ENCODE results near the gene PLBD1.
A peak's percentile ranks its signal among the peaks of the same experiment; 100 is the strongest.

PLBD1 gene

GRCh38 chr12:14482361-14482760 is 85.3 kb downstream of the PLBD1 start:
- no peak for DNase-seq (ENCODE audit: low read depth)
- no peak overlapping the region for H3K4me3 ChIP-seq (ENCODE audit: low read length)

GRCh38 chr12:14481201-14481600 is 86.5 kb downstream of the PLBD1 start:
- peaks cover 12% of the 10 kb centered on the region for H3K9me3 ChIP-seq (ENCODE audit: control insufficient read depth, low read length)
- H3K4me1 ChIP-seq (ENCODE audit: control insufficient read depth, insufficient read depth, low read length), result no peaks in the 10 kb centered on the region
- peaks cover 100% of the 10 kb centered on the region for H3K36me3 ChIP-seq (ENCODE audit: control insufficient read depth, insufficient read depth, low read length, severe bottlenecking)
- H3K27me3 ChIP-seq (replicated peaks; ENCODE audit: control insufficient read depth, insufficient read depth, low read length), result no peaks in the 10 kb centered on the region
- H3K4me3 ChIP-seq (ENCODE audit: low read length), result no peak overlapping the region
- no peak overlapping the region for H3K9ac ChIP-seq (ENCODE audit: low read length)
- DNase-seq (ENCODE audit: low read depth), result no peak

More at GRCh38 chr12:14482361-14482760, 85.3 kb downstream of the PLBD1 start:
- H3K36me3 ChIP-seq (ENCODE audit: control insufficient read depth, insufficient read depth, low read length, severe bottlenecking), result peaks cover 100% of the 10 kb centered on the region
- no peaks in the 10 kb centered on the region for H3K4me1 ChIP-seq (ENCODE audit: control insufficient read depth, insufficient read depth, low read length)
- no peak overlapping the region for H3K9ac ChIP-seq (ENCODE audit: low read length)
- peaks cover 5% of the 10 kb centered on the region for H3K9me3 ChIP-seq (ENCODE audit: control insufficient read depth, low read length)
- H3K27me3 ChIP-seq (replicated peaks; ENCODE audit: control insufficient read depth, insufficient read depth, low read length), result no peaks in the 10 kb centered on the region

- DNase-seq (ENCODE audit: low read depth), result no peak
- Histone ChIP-seq H3K36me3 (ENCODE audit: control insufficient read depth, insufficient read depth, low read length, severe bottlenecking) (peaks cover 96% of the 10 kb centered on the region), H3K4me1 (ENCODE audit: control insufficient read depth, insufficient read depth, low read length) (no peaks in the 10 kb centered on the region), H3K4me3 (ENCODE audit: low read length) (no peak overlapping the region), H3K9ac (ENCODE audit: low read length) (no peak overlapping the region), H3K9me3 (ENCODE audit: control insufficient read depth, low read length) (peaks cover 34% of the 10 kb centered on the region), H3K27me3 (replicated peaks; ENCODE audit: control insufficient read depth, insufficient read depth, low read length) (no peaks in the 10 kb centered on the region)
Measured at GRCh38 chr12:14479004-14479403, 88.7 kb downstream of the PLBD1 start.

- Histone ChIP-seq H3K4me1 (ENCODE audit: control insufficient read depth, insufficient read depth, low read length) (no peaks in the 10 kb centered on the region), H3K9ac (ENCODE audit: low read length) (no peak overlapping the region), H3K4me3 (ENCODE audit: low read length) (peak overlapping the region; percentile 60), H3K36me3 (ENCODE audit: control insufficient read depth, insufficient read depth, low read length, severe bottlenecking) (peaks cover 96% of the 10 kb centered on the region), H3K27me3 (replicated peaks; ENCODE audit: control insufficient read depth, insufficient read depth, low read length) (no peaks in the 10 kb centered on the region), H3K9me3 (ENCODE audit: control insufficient read depth, low read length) (peaks cover 75% of the 10 kb centered on the region)
- DNase-seq (ENCODE audit: low read depth), result peak; percentile 40
Measured at GRCh38 chr12:14473707-14474287, 93.9 kb downstream of the PLBD1 start.

- Histone ChIP-seq H3K4me1 (ENCODE audit: control insufficient read depth, insufficient read depth, low read length) (no peaks in the 10 kb centered on the region), H3K9ac (ENCODE audit: low read length) (no peak overlapping the region), H3K9me3 (ENCODE audit: control insufficient read depth, low read length) (peaks cover 66% of the 10 kb centered on the region), H3K27me3 (replicated peaks; ENCODE audit: control insufficient read depth, insufficient read depth, low read length) (no peaks in the 10 kb centered on the region), H3K36me3 (ENCODE audit: control insufficient read depth, insufficient read depth, low read length, severe bottlenecking) (peaks cover 96% of the 10 kb centered on the region), H3K4me3 (ENCODE audit: low read length) (no peak overlapping the region)
- DNase-seq (ENCODE audit: low read depth), result no peak
Measured at GRCh38 chr12:14471497-14471896, 96.2 kb downstream of the PLBD1 start.

- no peaks in the 10 kb centered on the region for H3K27me3 ChIP-seq (replicated peaks; ENCODE audit: control insufficient read depth, insufficient read depth, low read length)
- no peaks in the 10 kb centered on the region for H3K9me3 ChIP-seq (ENCODE audit: control insufficient read depth, low read length)
- peaks cover 86% of the 10 kb centered on the region for H3K36me3 ChIP-seq (ENCODE audit: control insufficient read depth, insufficient read depth, low read length, severe bottlenecking)
- DNase-seq (ENCODE audit: low read depth), result no peak
- no peak overlapping the region for H3K4me3 ChIP-seq (ENCODE audit: low read length)
- no peaks in the 10 kb centered on the region for H3K4me1 ChIP-seq (ENCODE audit: control insufficient read depth, insufficient read depth, low read length)
- no peak overlapping the region for H3K9ac ChIP-seq (ENCODE audit: low read length)
Measured at GRCh38 chr12:14460212-14460841, 107.4 kb downstream of the PLBD1 start.

- peaks cover 61% of the 10 kb centered on the region for H3K36me3 ChIP-seq (ENCODE audit: control insufficient read depth, insufficient read depth, low read length, severe bottlenecking)
- no peak for DNase-seq (ENCODE audit: low read depth)
- H3K9ac ChIP-seq (ENCODE audit: low read length), result no peak overlapping the region
- H3K9me3 ChIP-seq (ENCODE audit: control insufficient read depth, low read length), result no peaks in the 10 kb centered on the region
- H3K4me1 ChIP-seq (ENCODE audit: control insufficient read depth, insufficient read depth, low read length), result no peaks in the 10 kb centered on the region
- no peak overlapping the region for H3K4me3 ChIP-seq (ENCODE audit: low read length)
- no peaks in the 10 kb centered on the region for H3K27me3 ChIP-seq (replicated peaks; ENCODE audit: control insufficient read depth, insufficient read depth, low read length)
Measured at GRCh38 chr12:14454098-14454907, 113.4 kb downstream of the PLBD1 start.
